Osteoblast (primary cell): Measurements from ENCODE around the gene WWOX. TPM values are rescaled to one million over a fixed set of nuclear protein-coding genes. Genes with fewer than 3 reads are reported as not detected.

Experiments
- DNase-seq: peaks from one replicate; pipeline ENCODE4 v3.0.0; 2011; ENCODE audit warnings: low spot score, mixed read lengths; ENCODE audit not compliant: insufficient read length; ENCODE audit errors: missing footprints
- H2AFZ ChIP-seq: 2 replicates; pipeline ENCODE4 v1.6.0; 2011; ENCODE audit warnings: mild to moderate bottlenecking, low read length
- H3K27ac ChIP-seq: 2 replicates; pipeline ENCODE4 v1.5.1; 2011; ENCODE audit warnings: mild to moderate bottlenecking, low read depth, low read length, moderate library complexity
- H3K27me3 ChIP-seq: 2 replicates; pipeline ENCODE4 v1.6.0; 2012; ENCODE audit warnings: mild to moderate bottlenecking, control low read depth, inconsistent platforms, low read length, moderate library complexity; ENCODE audit not compliant: insufficient read depth
- H3K36me3 ChIP-seq: 2 replicates; pipeline ENCODE4 v1.5.1; 2011; ENCODE audit warnings: mild to moderate bottlenecking, low read length, control low read depth, moderate library complexity; ENCODE audit not compliant: insufficient read depth
- H3K4me1 ChIP-seq: 2 replicates; pipeline ENCODE4 v1.5.1; 2011; ENCODE audit warnings: mild to moderate bottlenecking, low read length, control low read depth, moderate library complexity; ENCODE audit not compliant: insufficient read depth
- H3K4me2 ChIP-seq: 2 replicates; pipeline ENCODE4 v1.6.0; 2011; ENCODE audit warnings: mild to moderate bottlenecking, low read length; ENCODE audit not compliant: insufficient read depth
- H3K4me3 ChIP-seq: fragments of 200-600 bp; sonication (generic); 3 replicates; pipeline ENCODE4 v1.5.1; 2012; ENCODE audit warnings: mild to moderate bottlenecking, low read length, inconsistent platforms; ENCODE audit not compliant: insufficient read depth
- H3K79me2 ChIP-seq: 2 replicates; pipeline ENCODE4 v1.6.0; 2012; ENCODE audit warnings: mild to moderate bottlenecking, low read length, control low read depth, inconsistent platforms; ENCODE audit not compliant: insufficient read depth
- H3K9me3 ChIP-seq: 2 replicates; pipeline ENCODE4 v1.5.1; 2011; ENCODE audit warnings: low read depth, low read length, control low read depth
- H4K20me1 ChIP-seq: 2 replicates; pipeline ENCODE4 v1.6.0; 2012; ENCODE audit warnings: mild to moderate bottlenecking, low read length, control low read depth; ENCODE audit not compliant: insufficient read depth
- CTCF ChIP-seq: IDR thresholded peaks from 2 replicates; pipeline ENCODE4 v1.5.1; 2011; ENCODE audit warnings: mild to moderate bottlenecking, low read depth, low read length, moderate library complexity; ENCODE audit errors: extremely low read depth
- total RNA-seq: library from RNA; depleted of rRNA; stranded (reverse); fragments of >200 nt; gene quantifications from 2 replicates; pipeline ENCODE4 v1.2.3, GENCODE V29; 2012

The WWOX gene
- total RNA-seq, 1 donor: 23.9 TPM

DNA sequence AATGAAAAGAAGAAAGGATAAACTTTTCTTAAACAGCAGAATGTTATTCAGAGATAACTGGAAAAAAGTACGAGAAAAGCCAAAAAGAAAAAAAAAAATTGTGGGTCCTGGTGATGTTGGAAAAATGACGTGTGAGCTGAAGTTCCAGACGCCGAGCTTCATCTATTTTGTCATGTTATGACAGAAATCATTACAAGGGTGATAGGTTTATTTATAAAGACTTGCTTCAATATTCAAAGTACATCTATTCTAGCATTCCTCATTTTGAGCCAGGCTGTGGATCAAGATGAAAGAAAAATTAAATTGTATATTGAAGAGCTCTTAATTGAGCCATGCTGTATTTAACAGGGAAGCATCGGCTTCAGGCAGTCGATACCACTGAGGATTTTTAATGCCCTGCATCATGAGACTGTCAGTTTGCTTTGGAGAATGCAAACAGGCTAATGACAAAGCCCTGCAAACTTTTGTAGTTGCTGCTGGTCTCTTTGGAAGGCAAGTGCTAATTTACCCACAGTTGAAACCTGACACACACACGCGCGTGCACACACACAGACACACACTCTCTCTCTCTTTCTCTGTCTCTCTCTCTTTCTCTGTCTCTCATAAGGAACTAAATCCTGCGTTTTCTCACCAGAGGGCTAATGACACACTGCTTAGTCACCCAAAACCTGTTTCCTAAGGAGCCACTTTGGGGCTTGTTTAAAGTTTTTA lies 110.7 kb downstream of the WWOX start:
- no peak for DNase-seq
- no peak for TF ChIP-seq CTCF
- H3K27ac ChIP-seq: no peak overlapping the region
- H3K27me3 ChIP-seq: no peaks in the 10 kb centered on the region
- no peak overlapping the region for H2AFZ ChIP-seq
- no peaks in the 10 kb centered on the region for H3K4me1 ChIP-seq
- no peaks in the 10 kb centered on the region for H3K79me2 ChIP-seq
- H3K4me3 ChIP-seq: no peak overlapping the region
- no peaks in the 10 kb centered on the region for H3K36me3 ChIP-seq
- no peaks in the 10 kb centered on the region for H4K20me1 ChIP-seq
- no peak overlapping the region for H3K4me2 ChIP-seq
- no peaks in the 10 kb centered on the region for H3K9me3 ChIP-seq

GRCh38 chr16:78211020-78211599 lies 111.7 kb downstream of the WWOX start:
- H3K4me3 ChIP-seq: no peak overlapping the region
- no peaks in the 10 kb centered on the region for H3K79me2 ChIP-seq
- H3K4me1 ChIP-seq: no peaks in the 10 kb centered on the region
- H3K27me3 ChIP-seq: no peaks in the 10 kb centered on the region
- H3K4me2 ChIP-seq: no peak overlapping the region
- no peak for TF ChIP-seq CTCF
- no peak overlapping the region for H2AFZ ChIP-seq
- H4K20me1 ChIP-seq: no peaks in the 10 kb centered on the region
- no peak for DNase-seq
- H3K36me3 ChIP-seq: no peaks in the 10 kb centered on the region
- H3K9me3 ChIP-seq: no peaks in the 10 kb centered on the region
- no peak overlapping the region for H3K27ac ChIP-seq

DNA sequence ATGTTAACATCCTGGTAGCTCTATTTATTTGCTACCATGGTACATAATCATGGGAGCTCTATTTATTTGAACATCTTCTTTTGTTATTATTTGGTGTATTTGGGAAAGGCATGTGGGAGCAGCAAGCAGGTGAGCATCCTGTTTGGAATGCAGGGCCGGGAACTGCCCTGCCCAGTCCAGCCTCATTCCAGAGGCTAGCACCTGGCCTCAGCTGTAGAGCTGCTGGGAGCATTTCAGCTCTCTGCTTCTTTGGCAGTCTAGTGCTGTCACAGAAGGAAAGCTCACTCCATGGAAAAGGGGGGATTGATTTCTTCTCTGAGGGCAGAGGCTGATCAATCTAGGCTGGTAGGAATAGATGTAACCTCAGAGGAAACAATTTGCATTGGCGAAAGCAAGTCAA lies 112.5 kb downstream of the WWOX start:
- Histone ChIP-seq H3K27ac (no peak overlapping the region), H2AFZ (no peak overlapping the region), H3K4me1 (no peaks in the 10 kb centered on the region), H3K4me3 (no peak overlapping the region), H3K27me3 (no peaks in the 10 kb centered on the region), H3K9me3 (no peaks in the 10 kb centered on the region), H4K20me1 (no peaks in the 10 kb centered on the region), H3K4me2 (no peak overlapping the region), H3K36me3 (no peaks in the 10 kb centered on the region), H3K79me2 (no peaks in the 10 kb centered on the region)
- TF ChIP-seq CTCF: no peak
- DNase-seq: no peak

GRCh38 chr16:78212674-78213073 lies 113.2 kb downstream of the WWOX start:
- H4K20me1 ChIP-seq: no peaks in the 10 kb centered on the region
- H3K4me3 ChIP-seq: no peak overlapping the region
- no peaks in the 10 kb centered on the region for H3K9me3 ChIP-seq
- no peaks in the 10 kb centered on the region for H3K36me3 ChIP-seq
- no peaks in the 10 kb centered on the region for H3K79me2 ChIP-seq
- no peaks in the 10 kb centered on the region for H3K27me3 ChIP-seq
- H2AFZ ChIP-seq: no peak overlapping the region
- no peak overlapping the region for H3K4me2 ChIP-seq
- no peak for TF ChIP-seq CTCF
- DNase-seq: no peak
- no peak overlapping the region for H3K27ac ChIP-seq
- H3K4me1 ChIP-seq: no peaks in the 10 kb centered on the region
